GM18868 (cell line): ENCODE results near the gene CD101.

Source experiments
- ATAC-seq: cut with Tn5 transposase; IDR thresholded peaks from one replicate; pipeline ENCODE4 v1.9.1; 2021; ENCODE audit warnings: mild to moderate bottlenecking, moderate library complexity; ENCODE audit not compliant: unreplicated experiment

CD101 gene

DNA sequence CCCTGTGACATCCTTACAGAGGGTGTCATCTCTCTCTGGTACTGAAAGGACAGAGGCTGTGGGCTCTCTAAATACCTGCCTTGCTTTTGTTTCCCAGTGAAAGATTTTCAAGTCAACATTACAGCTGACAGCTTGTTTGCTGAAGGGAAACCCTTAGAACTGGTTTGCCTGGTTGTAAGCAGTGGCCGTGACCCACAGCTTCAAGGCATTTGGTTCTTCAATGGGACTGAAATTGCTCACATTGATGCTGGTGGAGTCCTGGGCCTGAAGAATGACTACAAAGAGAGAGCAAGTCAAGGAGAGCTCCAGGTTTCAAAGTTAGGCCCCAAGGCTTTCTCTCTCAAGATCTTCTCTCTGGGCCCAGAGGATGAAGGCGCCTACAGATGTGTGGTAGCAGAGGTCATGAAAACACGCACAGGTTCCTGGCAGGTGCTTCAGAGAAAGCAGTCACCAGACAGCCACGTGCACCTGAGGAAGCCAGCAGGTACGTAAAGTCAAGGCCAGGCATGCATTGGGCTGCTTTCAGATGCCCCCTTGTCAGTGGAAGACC is 11.8 kb downstream of the CD101 start:
- ATAC-seq: no peak

DNA sequence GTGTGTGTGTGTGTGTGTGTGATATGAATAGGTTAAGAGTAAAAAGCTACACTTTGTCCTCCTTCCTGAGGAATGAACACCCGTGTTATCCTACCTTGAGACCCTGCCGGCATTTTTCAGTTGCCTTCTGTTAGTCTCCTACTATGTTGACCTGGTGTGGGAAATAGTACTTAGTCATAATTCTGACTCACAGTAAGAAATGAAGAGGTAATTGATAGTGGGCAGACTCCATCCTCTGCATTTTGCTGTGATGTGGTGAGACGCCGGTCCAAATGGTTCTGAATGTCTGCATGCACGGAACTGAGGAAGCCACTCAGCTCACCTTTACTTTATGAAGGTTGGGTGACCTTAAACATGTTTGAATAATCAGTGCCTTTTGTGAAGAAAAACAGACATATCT is 12.6 kb downstream of the CD101 start:
- ATAC-seq: no peak

DNA sequence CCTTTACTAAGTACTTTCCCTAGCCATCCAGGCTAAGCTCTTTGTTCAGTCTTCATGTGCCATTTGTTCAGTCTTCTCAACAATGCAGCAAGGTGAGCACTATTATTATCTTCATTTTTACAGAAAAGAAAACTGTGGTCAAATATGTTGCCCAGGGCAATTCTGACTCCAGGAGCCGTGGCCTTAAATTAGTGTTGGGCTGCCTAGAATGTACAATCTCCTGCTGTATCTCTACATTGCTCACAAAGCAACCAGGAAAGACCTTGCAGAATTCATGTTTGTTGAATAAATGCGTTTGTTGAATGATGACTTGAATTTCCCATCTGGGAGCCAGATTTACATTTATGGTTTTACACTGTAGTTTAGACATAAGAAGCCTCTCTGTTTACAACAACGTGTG is 14.2 kb downstream of the CD101 start:
- no peak for ATAC-seq

DNA sequence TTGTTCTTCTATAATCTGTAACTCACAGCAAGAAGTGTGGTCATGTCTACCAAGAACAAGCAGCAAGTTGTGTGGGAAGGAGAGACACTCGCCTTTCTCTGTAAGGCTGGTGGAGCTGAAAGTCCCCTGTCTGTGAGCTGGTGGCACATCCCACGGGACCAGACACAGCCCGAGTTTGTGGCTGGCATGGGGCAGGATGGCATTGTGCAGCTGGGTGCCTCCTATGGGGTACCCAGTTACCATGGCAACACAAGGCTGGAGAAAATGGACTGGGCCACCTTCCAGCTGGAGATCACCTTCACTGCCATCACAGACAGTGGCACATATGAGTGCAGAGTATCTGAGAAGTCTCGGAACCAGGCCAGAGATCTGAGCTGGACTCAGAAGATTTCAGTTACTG is 15.5 kb downstream of the CD101 start:
- ATAC-seq: peak; percentile 26

DNA sequence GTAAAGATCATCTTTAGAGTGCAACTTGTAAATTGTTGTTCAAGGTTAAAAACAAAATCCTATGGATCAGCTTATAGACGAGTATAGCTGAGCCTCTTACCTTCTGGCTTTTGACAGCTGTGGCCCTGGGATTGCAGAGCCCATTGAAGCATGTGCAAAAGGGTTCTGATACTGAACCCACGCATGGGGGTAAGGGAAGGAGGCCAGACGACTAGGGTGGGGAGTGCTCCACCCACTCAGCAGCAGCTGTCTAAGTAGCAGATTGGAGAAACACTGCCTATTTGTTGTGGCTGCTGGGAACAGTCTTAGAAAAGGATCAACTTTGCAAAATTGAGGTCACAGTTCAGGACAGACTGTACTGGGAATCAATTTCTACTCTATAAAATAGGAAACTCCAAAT is 16.1 kb downstream of the CD101 start:
- peak; percentile 55 for ATAC-seq

DNA sequence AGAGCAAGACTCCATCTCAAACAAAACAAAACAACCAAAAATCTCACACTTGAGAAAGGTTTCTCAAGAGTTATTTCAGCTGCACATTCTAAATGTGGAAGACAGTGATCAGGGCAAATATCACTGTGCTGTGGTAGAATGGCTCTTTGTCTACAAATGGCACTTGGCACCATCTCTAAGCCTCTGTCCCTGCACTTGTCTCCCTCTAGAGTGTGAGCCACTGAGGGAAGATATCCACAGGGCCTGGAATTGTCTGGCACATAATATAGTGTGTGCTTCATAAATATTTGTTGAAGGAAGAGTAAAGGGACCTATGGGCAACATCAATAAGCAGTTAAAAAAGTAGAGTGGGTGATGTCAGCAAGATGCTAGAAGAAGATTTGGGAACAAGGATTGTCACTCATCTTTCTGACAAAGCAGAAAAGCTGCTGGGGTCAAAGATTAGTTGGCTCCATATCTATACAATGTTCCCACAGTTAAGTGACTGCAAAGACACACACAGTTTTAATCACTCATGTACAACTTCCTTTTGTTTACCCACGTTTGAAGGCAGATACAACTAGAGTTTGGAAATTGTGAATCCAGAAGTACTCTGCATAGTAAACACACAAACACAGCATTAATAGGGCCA is 19.1 kb downstream of the CD101 start:
- no peak for ATAC-seq

DNA sequence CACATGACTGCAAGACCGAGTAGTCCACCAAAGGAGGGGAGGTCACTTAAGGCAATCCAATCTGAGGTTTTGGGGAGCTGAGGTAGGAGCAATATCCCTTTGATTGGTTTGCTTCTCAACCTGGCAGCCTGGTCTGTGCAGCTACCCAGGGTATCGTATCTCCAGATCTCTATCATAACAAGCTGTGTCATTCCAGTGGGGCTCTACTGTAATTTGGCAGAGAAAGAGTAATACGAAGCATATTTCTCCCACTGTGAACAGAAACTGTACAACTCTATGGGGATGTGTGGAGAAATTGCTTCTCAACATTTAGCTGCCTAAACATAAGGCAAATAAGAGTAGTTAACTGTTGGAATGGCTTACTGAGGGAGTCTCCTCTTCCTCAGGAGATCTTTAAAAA is 20.6 kb downstream of the CD101 start:
- no peak for ATAC-seq

DNA sequence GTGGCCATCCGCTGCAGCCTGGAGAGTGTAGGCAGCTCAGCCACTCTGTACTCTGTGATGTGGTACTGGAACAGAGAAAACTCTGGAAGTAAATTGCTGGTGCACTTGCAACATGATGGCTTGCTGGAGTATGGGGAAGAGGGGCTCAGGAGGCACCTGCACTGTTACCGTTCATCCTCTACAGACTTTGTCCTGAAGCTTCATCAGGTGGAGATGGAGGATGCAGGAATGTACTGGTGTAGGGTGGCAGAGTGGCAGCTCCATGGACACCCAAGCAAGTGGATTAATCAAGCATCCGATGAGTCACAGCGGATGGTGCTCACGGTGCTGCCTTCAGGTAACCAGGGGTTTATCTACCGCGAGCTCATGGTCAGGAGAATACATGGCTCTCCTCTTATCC is 24.0 kb downstream of the CD101 start:
- no peak for ATAC-seq

DNA sequence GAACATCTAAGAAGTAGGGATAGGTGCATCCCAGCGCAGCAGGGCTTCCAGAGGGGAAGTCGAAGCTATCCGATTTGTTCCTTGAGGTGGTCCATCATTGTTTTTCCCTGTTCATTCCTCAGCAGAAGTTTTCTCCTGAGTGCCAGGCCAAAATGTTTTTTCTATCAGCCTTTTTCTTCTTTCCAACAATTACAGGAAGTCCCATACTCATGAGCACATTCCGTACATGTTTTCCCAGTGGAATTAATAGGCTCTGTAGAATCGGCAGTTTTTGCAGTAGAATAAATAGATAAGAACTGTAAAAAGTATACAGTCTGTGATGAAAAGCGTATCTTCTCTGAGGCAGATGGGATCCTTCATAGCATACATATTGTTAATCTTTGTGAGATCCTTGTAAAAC is 24.8 kb downstream of the CD101 start:
- no peak for ATAC-seq

DNA sequence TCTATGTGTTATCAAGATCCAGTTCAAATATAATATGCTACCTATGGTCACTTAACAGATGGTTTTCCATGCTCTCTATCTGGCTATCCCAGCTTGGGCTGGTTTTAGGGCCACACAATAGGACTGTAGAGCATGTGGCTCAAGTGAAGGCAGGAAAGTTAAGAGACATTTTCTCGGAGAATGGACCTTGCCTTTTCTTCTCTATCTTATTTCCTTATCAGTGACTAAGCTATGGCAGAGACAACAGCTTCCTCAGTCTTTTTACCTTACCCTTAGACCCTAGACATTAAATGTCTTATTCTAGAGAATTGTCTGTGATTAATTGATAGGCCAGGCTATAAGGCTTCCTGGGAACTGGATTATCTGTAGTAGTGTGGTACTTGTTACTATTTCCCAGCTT is 28.1 kb downstream of the CD101 start:
- ATAC-seq: no peak

DNA sequence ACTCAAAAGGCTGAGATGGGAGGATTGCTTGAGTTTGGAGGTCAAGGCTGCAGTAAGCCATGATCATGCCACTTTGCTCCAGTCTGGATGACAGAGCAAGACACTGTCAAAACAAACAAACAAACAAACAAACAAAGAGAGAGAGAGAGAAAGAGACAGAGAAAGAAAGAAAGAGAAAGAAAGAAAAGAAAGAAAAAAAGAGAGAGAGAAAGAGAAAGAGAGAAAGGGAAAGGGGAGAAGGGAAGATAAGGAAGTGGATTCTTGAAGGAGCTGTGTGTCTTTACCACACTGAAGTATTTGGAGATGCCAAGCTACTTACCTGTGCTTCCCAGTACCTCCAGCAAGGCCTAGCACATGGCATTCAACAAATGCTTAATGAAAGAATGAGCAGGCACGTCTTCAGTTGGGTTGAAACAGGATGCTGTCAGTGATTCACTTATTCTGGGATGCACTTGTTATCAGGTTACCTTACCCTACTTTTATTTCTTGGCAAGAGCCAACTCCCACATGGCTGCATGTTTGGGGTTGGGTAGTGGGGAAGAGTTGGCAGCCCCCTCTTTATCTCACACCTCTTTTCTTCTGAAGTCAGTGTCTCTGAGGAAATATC is 28.8 kb downstream of the CD101 start:
- ATAC-seq: no peak

DNA sequence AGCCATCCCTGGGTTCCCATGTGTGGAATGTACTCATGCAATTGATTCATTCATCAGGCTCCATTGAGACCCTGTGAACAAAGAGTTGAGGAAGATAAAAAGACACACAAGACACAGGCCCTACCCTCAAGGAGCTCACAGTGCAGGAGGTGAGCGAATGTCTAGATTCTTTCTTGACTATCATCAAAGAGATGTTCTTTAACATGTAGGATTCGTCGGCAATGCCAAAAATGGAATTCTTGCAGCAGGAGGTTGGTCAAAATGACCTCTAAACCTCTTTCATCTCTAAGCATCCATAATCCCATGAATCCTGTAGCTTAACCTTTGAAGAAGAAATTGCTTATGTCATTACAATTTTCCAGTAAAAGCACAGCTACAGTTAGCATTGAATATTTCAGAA is 30.7 kb downstream of the CD101 start:
- no peak for ATAC-seq

DNA sequence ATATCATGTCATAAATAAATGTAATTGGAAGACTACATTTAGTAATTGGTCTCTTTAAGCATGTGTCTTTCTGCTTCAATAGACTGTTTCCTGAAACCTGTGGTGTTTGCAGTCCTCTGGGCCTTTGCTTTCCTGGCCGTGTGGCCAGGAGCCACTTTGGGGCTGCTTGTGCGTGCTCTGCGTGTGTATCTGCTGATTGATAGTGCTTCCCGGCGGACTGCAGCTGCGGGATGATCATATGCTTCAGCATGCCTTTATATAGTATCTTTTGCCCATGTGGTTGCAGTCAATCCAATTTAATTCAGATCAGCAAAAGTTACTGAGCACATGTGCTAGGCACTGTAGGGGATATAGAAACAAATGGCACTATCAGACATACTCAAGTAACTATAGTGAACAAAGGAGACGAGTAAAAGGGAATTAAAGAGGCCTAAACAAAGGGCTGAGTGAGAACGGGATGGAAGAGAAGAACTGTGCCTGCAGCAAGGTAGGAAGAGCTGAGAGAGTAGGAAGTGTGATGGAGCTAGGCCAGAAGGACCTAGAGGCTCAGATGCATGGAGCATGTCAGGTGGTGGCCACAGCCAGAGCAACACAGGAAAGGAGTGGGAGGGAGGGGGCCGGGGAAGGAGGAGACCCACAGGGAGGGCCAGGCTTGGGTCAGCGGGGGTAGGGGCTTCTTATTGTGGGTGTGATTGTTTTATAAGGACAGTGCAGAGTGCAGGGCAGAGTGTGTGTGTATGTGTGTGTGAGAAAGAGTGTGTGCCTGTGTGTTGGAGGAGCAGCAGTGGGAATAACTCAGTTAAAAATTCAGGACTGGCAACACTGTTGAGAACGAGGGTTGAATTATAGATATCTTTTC is 31.4 kb downstream of the CD101 start:
- no peak for ATAC-seq

DNA sequence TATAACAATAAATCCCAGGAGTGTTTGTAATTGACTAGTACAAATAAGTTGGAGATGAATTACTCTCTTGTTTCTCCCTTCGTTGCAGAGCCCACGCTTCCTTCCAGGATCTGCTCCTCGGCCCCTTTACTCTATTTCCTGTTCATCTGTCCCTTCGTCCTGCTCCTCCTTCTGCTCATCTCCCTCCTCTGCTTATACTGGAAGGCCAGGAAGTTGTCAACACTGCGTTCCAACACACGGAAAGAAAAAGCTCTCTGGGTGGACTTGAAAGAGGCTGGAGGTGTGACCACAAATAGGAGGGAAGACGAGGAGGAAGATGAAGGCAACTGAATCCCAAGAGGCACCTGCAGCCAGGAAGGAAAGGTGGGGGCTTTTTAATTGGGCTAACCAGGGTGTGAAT is 32.2 kb downstream of the CD101 start:
- ATAC-seq: no peak

DNA sequence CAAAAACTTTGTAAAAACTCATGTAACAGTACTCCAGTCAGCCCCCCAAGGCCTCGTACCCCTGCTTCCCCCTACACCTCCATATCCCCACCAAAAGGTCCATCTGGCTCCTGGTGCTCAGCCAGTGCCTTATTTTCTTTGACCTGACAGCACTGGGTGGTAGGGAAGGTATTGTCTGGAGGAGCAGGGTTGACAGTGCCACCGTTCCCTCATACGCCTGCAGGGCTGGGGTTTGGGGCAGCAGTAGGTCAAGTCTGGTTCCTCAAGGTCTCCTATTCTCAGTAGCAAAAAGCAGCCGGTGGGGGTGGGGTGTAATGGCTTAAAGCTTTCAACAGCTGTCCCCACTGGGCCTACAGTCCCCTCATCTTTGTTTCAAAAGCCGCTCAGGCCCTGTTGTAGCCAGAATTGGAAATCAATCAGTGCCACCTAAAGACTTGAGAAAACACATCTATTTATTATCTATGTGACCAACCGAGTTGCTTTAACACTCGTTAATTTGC is 33.3 kb downstream of the CD101 start:
- no peak for ATAC-seq

DNA sequence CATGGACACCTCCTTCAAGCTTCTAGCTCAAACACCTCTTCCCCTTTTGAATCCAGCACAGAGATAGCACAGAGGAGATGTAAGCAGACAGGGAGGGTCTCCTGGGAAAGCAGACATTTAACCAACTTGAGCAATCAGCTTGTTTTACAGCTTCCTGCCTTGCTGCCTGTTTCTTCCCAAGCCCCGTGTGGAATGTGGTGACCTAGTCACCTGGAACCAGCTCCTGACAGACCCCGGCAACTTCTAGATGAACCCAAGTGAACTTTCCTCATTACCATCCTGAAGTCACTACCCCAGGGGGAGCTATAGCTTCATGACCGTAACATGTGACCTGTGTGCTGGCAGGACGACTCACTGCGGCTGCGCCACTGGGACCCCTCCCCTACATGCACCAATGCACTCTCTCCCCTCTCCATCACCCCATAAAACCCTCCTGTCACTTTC is 34.5 kb downstream of the CD101 start:
- no peak for ATAC-seq

DNA sequence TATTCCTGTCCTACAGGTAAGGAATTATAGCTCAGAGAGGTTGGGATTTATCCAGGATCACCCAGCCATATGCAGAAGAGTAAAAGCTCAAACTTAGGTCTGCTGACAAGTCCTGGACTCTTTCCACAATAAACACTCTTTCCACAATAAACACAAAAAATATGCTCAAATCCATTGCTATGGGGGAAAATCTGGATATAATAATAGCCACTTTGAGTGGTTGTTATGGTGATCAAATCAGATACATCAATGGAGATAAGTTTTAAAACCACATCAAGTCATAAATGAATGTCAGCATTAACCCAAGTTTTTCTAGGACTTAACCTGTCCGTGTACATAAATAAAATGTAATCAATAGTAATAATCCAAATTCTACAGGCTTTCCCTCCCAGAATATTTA is 36.2 kb downstream of the CD101 start:
- no peak for ATAC-seq

DNA sequence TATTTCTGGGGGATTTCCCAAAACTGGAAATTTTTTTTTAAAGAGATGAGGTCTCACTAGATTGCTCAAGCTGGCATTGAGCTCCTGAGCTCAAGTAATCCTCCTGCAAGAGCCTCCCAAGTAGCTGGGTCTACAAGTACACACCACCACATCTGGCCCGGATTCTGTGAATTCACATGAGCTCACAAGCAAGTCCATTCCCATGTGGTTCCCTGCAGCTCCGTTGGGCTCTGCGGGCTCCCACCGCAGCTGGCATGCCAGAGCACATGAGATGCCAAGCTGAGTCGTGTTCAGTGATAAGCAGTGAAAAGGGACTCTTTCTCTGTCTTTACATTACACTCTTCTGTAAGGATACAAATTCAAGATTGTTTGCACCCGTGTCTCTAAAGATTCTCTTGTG is 36.7 kb downstream of the CD101 start:
- ATAC-seq: no peak

DNA sequence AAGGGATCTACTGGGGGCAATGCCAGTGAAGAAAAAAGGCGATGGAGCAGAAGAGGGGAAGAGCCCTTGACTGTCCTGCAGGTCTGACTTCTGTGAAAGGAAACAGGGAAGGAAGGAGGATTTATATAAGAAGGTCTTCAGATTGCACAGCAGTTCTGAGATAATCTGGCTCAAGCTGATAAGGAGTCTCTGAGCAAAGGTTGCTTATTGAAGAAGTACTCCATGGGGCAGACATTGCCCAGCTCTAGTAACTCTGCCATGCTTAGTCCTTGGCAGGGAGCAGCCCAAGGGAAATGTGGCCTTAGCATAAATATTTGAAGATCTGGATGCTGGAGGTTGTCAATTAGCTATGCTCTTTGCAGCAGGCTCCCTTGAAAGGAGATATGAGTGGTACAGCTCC is 42.7 kb downstream of the CD101 start:
- ATAC-seq: no peak

DNA sequence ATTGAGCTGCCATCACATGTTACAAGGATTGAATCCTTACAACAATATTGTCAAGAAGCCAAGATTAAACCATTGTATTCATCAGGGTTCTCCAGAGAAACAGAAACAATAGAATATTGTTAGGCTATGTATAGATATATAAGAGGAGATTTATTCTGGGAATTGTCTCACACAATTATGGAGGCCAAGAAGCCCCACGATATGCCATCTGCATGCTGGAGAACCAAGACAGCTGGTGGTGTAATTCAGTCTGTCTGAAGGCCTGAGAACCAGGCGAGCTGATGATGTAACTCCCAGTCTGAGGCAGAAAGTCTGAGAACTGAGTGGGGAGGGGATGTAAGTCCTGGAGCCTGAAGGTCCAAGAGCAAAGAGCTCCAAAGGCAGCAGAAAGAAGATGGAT is 44.1 kb downstream of the CD101 start:
- no peak for ATAC-seq

DNA sequence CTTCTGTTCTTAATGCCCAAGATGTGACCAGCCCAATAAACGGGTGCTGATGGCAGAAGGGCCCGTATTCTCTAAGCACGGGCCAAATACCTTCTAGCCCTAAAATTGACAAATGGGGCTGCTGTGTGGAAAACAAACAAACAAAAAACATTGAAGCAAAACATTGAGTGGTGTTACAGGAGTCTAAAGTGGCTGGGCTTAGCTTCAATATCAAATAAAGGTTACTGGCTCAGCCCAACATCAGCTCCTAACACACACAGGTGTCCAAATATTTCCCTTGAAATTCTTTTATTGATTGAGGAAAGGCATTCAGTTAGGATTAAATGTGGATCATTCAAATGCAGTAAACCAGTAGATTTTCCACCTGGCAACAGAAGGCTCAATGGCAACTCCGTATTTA is 45.2 kb downstream of the CD101 start:
- ATAC-seq: no peak

DNA sequence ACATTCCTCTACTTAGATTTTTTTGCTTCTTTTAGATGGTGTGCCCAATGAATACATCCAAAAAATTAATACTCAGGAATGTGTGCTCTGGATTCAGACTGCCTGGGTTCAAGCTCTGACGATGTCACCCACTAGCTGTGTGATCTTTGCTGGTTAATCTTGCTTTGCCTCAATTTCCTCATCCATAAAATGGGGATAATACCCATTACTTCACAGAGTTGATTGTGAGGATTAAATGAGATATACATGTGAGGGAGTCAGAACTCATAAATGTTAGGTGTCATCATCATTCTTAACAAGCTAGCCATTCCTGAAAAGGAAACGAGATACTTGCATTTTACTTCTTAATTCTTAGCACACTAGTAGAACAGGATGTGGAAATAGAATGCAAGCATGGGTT is 45.7 kb downstream of the CD101 start:
- ATAC-seq: no peak
